ENCODE data around the gene KIF26B. TPM values are rescaled to one million over a fixed set of nuclear protein-coding genes. Genes with fewer than 3 reads are reported as not detected.

The KIF26B gene
- total RNA-seq, 1 donor from 2014 or later = 8.8 TPM

- TF ChIP-seq CTCF (IDR thresholded peaks at IDR 0.05) = no peak
- no peaks in the 10 kb centered on the region for H3K36me3 Mint-ChIP-seq (ENCODE audit: unreplicated experiment)
- H3K27me3 Mint-ChIP-seq (ENCODE audit: unreplicated experiment) = peaks cover 36% of the 10 kb centered on the region
- H3K9me3 Mint-ChIP-seq (ENCODE audit: unreplicated experiment) = no peaks in the 10 kb centered on the region
- peaks cover 8% of the 10 kb centered on the region for H3K4me1 Mint-ChIP-seq (ENCODE audit: unreplicated experiment)
- no peak overlapping the region for H3K27ac Mint-ChIP-seq (ENCODE audit: unreplicated experiment)
- DNase-seq (ENCODE audit: extremely low spot score, unreplicated experiment) = no peak
- no peak overlapping the region for H3K4me3 Mint-ChIP-seq (ENCODE audit: unreplicated experiment)
Measured at GRCh38 chr1:245578308-245578707, 423.5 kb downstream of the KIF26B start.

- no peak for TF ChIP-seq CTCF (IDR thresholded peaks at IDR 0.05)
- H3K27ac Mint-ChIP-seq (ENCODE audit: unreplicated experiment) = no peak overlapping the region
Measured at GRCh38 chr1:245578771-245579170, 424.0 kb downstream of the KIF26B start.

GRCh38 chr1:245579881-245580280 is 425.1 kb downstream of the KIF26B start:
- Mint-ChIP-seq H3K27ac (ENCODE audit: unreplicated experiment) (no peak overlapping the region), H3K4me1 (ENCODE audit: unreplicated experiment) (peaks cover 18% of the 10 kb centered on the region)

More at GRCh38 chr1:245578771-245579170, 424.0 kb downstream of the KIF26B start:
- DNase-seq (ENCODE audit: extremely low spot score, unreplicated experiment) = no peak
- Mint-ChIP-seq H3K27me3 (ENCODE audit: unreplicated experiment) (peaks cover 33% of the 10 kb centered on the region), H3K4me3 (ENCODE audit: unreplicated experiment) (no peak overlapping the region), H3K9me3 (ENCODE audit: unreplicated experiment) (no peaks in the 10 kb centered on the region), H3K4me1 (ENCODE audit: unreplicated experiment) (peaks cover 8% of the 10 kb centered on the region), H3K36me3 (ENCODE audit: unreplicated experiment) (no peaks in the 10 kb centered on the region)

GRCh38 chr1:245580651-245581050 is 425.9 kb downstream of the KIF26B start:
- Mint-ChIP-seq H3K4me1 (ENCODE audit: unreplicated experiment) (peaks cover 25% of the 10 kb centered on the region), H3K4me3 (ENCODE audit: unreplicated experiment) (no peak overlapping the region)
- no peak for TF ChIP-seq CTCF (IDR thresholded peaks at IDR 0.05)

More at GRCh38 chr1:245579881-245580280, 425.1 kb downstream of the KIF26B start:
- H3K9me3 Mint-ChIP-seq (ENCODE audit: unreplicated experiment) = no peaks in the 10 kb centered on the region
- no peak for TF ChIP-seq CTCF (IDR thresholded peaks at IDR 0.05)
- H3K4me3 Mint-ChIP-seq (ENCODE audit: unreplicated experiment) = no peak overlapping the region
- H3K36me3 Mint-ChIP-seq (ENCODE audit: unreplicated experiment) = no peaks in the 10 kb centered on the region
- H3K27me3 Mint-ChIP-seq (ENCODE audit: unreplicated experiment) = peaks cover 32% of the 10 kb centered on the region
- no peak for DNase-seq (ENCODE audit: extremely low spot score, unreplicated experiment)

DNA sequence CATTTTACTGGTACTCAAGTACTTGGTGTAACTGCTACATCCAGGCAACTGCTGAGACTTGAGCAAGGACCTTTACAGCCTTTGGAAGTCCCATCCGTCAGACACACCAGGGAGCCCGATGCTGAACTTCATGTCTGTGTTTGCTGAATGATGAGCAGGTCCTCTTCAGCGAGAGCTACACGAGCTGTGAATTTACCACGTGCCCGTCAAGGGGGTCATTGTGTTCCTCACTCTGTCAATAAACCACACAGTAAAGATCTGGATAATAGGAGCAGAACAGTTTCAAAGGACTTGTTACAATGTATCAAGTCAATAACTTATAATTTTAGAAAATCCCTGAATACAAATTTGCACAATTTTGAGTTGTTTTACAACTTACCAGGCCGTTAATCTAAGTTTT is 427.2 kb downstream of the KIF26B start:
- H3K27ac Mint-ChIP-seq (ENCODE audit: unreplicated experiment) = no peak overlapping the region
- H3K4me1 Mint-ChIP-seq (ENCODE audit: unreplicated experiment) = peaks cover 20% of the 10 kb centered on the region

More at GRCh38 chr1:245580651-245581050, 425.9 kb downstream of the KIF26B start:
- H3K9me3 Mint-ChIP-seq (ENCODE audit: unreplicated experiment) = no peaks in the 10 kb centered on the region
- H3K36me3 Mint-ChIP-seq (ENCODE audit: unreplicated experiment) = no peaks in the 10 kb centered on the region
- peaks cover 32% of the 10 kb centered on the region for H3K27me3 Mint-ChIP-seq (ENCODE audit: unreplicated experiment)
- H3K27ac Mint-ChIP-seq (ENCODE audit: unreplicated experiment) = no peak overlapping the region
- DNase-seq (ENCODE audit: extremely low spot score, unreplicated experiment) = no peak

More for the DNA sequence above, 427.2 kb downstream of the KIF26B start:
- Mint-ChIP-seq H3K9me3 (ENCODE audit: unreplicated experiment) (no peaks in the 10 kb centered on the region), H3K4me3 (ENCODE audit: unreplicated experiment) (no peak overlapping the region), H3K36me3 (ENCODE audit: unreplicated experiment) (no peaks in the 10 kb centered on the region), H3K27me3 (ENCODE audit: unreplicated experiment) (peaks cover 25% of the 10 kb centered on the region)
- no peak for TF ChIP-seq CTCF (IDR thresholded peaks at IDR 0.05)
- no peak for DNase-seq (ENCODE audit: extremely low spot score, unreplicated experiment)

Measured in osteocyte (in vitro differentiated cells).